ENCODE data around the gene DNAH7. TPM values are rescaled to one million over a fixed set of nuclear protein-coding genes. Genes with fewer than 3 reads are reported as not detected.

The DNAH7 gene
- total and polyA plus RNA-seq, 10 donors = 0.06 to 1.9 (median 0.33) TPM

DNA sequence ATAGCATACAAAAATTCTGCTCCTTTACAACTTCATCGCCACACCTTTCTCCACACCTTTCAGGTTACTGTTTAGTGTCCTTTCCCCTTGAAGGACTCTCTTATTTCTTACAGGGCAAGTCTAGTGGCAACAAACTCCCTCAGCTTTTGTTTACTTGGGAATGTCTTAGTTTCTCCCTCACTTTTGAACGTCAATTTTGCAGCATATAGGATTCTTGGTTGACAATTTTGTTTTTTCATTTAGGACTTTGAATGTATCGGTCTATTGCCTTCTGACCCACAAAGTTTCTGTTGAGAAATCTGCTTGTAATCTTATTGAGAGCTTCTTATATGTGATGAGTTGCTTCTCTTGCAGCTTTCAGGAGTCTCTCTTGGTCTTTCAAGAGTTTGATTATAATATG, 368.2 kb downstream of the DNAH7 start:
- WGBS, 5 donors = 66 to 94% (median 89%) methylated on average over 3 of the region's 3 CpGs
- Histone ChIP-seq H3K4me3 (no peak overlapping the region), H3K4me1 (peaks cover 0 to 6% (median 0%) of the 10 kb centered on the region in 6 donors), H3K27ac (no peak overlapping the region), H3K27me3 (replicated peaks in 1 of 7) (no peaks in the 10 kb centered on the region), H3K36me3 (peaks cover 0 to 38% (median 9%) of the 10 kb centered on the region in 6 donors), H3K9me3 (peaks cover 10 to 54% (median 41%) of the 10 kb centered on the region in 8 donors)
- no peak for DNase-seq
- intact Hi-C loops (cut with DNase I; ENCODE audit: low total_unique reads) = no loop called here
- TF ChIP-seq POLR2A (IDR thresholded peaks at IDR 0.05) = no peak
- TF ChIP-seq POLR2AphosphoS5 (IDR thresholded peaks at IDR 0.05) = no peak
- TF ChIP-seq CTCF (IDR thresholded peaks at IDR 0.05 in 8 of 11, conservative IDR thresholded peaks at IDR 0.05 in 3 of 11) = no peak

GRCh38 chr2:195697681-195698220, 370.9 kb downstream of the DNAH7 start:
- intact Hi-C loops (cut with DNase I; ENCODE audit: low total_unique reads) = no loop called here
- Histone ChIP-seq H3K36me3 (peaks cover 0 to 43% (median 17%) of the 10 kb centered on the region in 6 donors), H3K4me1 (peaks cover 0 to 11% (median 0%) of the 10 kb centered on the region in 6 donors), H3K27ac (no peak overlapping the region), H3K9me3 (peaks cover 10 to 65% (median 52%) of the 10 kb centered on the region in 8 donors), H3K27me3 (replicated peaks in 1 of 7) (no peaks in the 10 kb centered on the region), H3K4me3 (no peak overlapping the region)
- WGBS, 5 donors = 74 to 87% (median 85%) methylated on average over 3 of the region's 3 CpGs
- DNase-seq = no peak
- no peak for TF ChIP-seq POLR2A (IDR thresholded peaks at IDR 0.05)
- TF ChIP-seq POLR2AphosphoS5 (IDR thresholded peaks at IDR 0.05) = no peak
- no peak for TF ChIP-seq CTCF (IDR thresholded peaks at IDR 0.05 in 8 of 11, conservative IDR thresholded peaks at IDR 0.05 in 3 of 11)

DNA sequence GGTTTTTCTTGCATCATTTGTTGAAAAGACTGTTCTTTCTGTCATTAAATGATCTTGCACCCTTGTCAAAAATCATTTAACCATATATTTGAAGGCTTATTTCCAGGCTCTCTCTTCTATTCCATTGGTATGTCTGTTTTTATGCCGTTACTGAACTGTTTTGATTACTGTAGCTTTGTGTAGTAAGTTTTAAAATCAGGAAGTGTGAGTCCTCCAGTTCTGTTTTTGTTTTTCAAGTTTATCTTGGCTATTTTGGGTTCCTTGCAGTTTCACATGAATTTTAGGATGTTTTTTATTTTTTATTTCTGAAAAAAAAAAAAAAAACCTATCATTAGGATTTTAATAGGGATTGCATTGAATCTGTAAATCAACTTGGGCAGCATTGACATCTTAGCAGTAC, 372.6 kb downstream of the DNAH7 start:
- no peak overlapping the region for H3K4me3 ChIP-seq
- no peak for DNase-seq
- H3K27ac ChIP-seq = no peak overlapping the region
- H3K36me3 ChIP-seq = peaks cover 0 to 33% (median 12%) of the 10 kb centered on the region in 6 donors
- intact Hi-C loops (cut with DNase I; ENCODE audit: low total_unique reads) = no loop called here
- no peaks in the 10 kb centered on the region for H3K27me3 ChIP-seq (replicated peaks in 1 of 7)
- peaks cover 0 to 19% (median 0%) of the 10 kb centered on the region in 6 donors for H3K4me1 ChIP-seq
- H3K9me3 ChIP-seq = peaks cover 10 to 71% (median 51%) of the 10 kb centered on the region in 8 donors
- TF ChIP-seq POLR2A (IDR thresholded peaks at IDR 0.05) = no peak
- no peak for TF ChIP-seq CTCF (IDR thresholded peaks at IDR 0.05 in 8 of 11, conservative IDR thresholded peaks at IDR 0.05 in 3 of 11)
- TF ChIP-seq POLR2AphosphoS5 (IDR thresholded peaks at IDR 0.05) = no peak
- 73 to 87% (median 76%) methylated on average over 1 of the region's 1 CpG for WGBS, 5 donors

DNA sequence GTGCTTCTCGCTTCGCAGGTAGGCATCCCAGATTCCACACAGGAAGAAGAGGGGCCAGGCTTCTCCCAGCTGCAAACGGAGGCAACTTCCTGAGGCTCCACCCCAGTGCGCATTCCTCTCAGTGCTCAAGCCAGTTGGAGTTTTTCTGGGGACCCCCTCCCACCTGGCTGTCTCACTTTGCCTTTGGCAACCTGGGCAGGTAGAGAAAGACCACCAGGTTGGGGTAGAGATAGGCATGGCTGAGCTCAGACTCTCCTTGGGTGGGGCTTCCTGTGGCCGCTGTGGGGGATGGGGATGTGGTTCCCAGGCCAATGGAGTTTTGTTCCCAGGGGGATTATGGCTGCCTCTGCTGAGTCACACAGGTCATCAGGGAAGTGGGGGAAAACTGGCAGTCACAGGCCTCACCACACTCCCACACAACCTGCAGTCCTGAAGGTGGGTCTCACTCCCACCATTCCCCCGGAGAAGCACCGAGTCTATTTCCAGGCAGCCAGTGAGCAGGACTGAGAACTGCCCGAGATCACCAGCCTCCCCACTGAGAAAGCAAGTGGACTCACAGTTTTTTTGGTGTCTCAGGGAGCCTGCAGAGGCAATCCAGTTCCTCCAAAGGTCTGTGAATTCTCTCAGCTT, 373.5 kb downstream of the DNAH7 start:
- TF ChIP-seq POLR2AphosphoS5 (IDR thresholded peaks at IDR 0.05) (no peak), CTCF (IDR thresholded peaks at IDR 0.05 in 8 of 11, conservative IDR thresholded peaks at IDR 0.05 in 3 of 11) (no peak), POLR2A (IDR thresholded peaks at IDR 0.05) (no peak)
- Histone ChIP-seq H3K4me3 (no peak overlapping the region), H3K9me3 (peaks cover 4 to 71% (median 45%) of the 10 kb centered on the region in 8 donors), H3K36me3 (peaks cover 0 to 30% (median 10%) of the 10 kb centered on the region in 6 donors), H3K27ac (no peak overlapping the region), H3K4me1 (peaks cover 0 to 19% (median 0%) of the 10 kb centered on the region in 6 donors), H3K27me3 (replicated peaks in 1 of 7) (no peaks in the 10 kb centered on the region)
- DNase-seq = no peak
- WGBS, 5 donors = 86 to 96% (median 92%) methylated on average over 4 to 8 of the region's 8 CpGs
- intact Hi-C loops (cut with DNase I; ENCODE audit: low total_unique reads) = no loop called here

Data from spleen (tissue), 11 donors.